Measurements from ENCODE around the gene TLNRD1.

Gene TLNRD1

DNA sequence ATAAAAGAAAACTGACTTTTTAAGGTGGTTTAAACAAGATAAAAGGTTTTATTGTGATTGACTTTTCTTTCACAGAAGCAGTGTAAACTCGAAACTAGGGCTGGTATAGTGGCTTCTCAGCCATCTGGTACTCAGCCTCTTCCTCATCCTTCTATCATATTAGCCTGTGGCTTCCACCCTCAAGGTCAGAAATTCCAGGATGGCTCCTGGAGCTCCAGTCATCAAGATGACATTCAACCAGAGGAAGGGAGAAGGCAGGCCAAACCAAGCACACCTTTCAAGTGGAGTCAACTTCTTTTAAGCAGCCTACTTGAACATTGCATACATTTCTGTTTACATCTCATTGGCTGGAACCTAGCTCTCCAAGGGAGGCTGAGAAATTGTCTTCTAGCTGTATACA, 9.8 kb upstream of the TLNRD1 start:
- no peak for DNase-seq (ENCODE audit: low spot score)
- ChIA-PET CTCF (interaction anchor here (0.5 kb wide), 1 partner anchor 212 kb away, joined by 3 read pairs; the partner anchor contains the start of gene CEMIP), POLR2A (ENCODE audit: low non-redundant PET) (interaction anchor here (0.5 to 0.9 kb wide), 2 partner anchors 10 to 14 kb away, joined by 3 read pairs; partner anchors contain the start of gene TLNRD1)
- no peak overlapping the region for H3K27ac ChIP-seq
- TF ChIP-seq, protein P1, sequence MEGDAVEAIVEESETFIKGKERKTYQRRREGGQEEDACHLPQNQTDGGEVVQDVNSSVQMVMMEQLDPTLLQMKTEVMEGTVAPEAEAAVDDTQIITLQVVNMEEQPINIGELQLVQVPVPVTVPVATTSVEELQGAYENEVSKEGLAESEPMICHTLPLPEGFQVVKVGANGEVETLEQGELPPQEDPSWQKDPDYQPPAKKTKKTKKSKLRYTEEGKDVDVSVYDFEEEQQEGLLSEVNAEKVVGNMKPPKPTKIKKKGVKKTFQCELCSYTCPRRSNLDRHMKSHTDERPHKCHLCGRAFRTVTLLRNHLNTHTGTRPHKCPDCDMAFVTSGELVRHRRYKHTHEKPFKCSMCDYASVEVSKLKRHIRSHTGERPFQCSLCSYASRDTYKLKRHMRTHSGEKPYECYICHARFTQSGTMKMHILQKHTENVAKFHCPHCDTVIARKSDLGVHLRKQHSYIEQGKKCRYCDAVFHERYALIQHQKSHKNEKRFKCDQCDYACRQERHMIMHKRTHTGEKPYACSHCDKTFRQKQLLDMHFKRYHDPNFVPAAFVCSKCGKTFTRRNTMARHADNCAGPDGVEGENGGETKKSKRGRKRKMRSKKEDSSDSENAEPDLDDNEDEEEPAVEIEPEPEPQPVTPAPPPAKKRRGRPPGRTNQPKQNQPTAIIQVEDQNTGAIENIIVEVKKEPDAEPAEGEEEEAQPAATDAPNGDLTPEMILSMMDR (conservative IDR thresholded peaks at IDR 0.05; ENCODE audit: low read depth): no peak

DNA sequence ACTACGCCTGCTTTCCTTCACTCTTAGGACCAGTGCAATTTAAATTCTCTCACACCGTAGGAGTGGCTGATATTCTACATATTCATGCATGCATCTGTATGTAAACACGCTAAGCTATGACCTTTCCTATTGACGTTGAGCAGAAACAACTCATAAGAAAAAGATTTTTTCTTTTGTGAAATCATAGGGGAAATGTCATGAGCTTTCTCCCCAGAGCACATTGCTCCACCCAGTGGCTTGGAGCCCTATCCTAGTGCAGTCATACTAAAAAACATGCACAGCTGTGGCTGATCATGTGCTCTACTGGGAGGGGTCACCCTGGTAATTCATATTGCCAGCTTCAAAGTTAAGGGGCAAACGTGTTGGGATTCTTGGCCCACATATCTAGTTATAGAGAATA, 9.3 kb upstream of the TLNRD1 start:
- H3K27ac ChIP-seq: no peak overlapping the region
- ChIA-PET CTCF (interaction anchor here (0.7 kb wide), 1 partner anchor 534 kb away, joined by 3 read pairs; no protein-coding TSS in a partner anchor), POLR2A (ENCODE audit: low non-redundant PET) (interaction anchor here (0.5 kb wide), 1 partner anchor 14 kb away, joined by 3 read pairs; no protein-coding TSS in a partner anchor)
- TF ChIP-seq, protein P1 (conservative IDR thresholded peaks at IDR 0.05; ENCODE audit: low read depth): no peak
- DNase-seq (ENCODE audit: low spot score): no peak

DNA sequence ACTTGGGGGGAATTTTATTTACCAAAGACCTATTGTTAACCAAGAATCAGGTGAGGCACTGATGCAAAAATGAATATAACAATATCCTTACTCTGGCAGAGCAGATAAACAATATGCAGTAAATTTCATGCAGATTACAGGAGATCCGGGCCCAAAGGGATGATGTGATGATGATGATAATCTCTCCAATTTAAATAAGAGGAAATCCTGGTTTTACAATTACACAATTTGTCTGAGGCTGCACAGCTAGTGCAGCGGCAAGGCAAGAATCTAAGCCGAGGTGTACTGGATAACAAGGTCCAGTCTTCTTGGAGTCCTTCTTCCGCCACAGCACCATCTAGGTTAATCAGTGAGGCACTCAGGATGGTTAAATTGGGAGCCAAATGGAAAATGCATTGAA, 8.7 kb upstream of the TLNRD1 start:
- DNase-seq (ENCODE audit: low spot score): no peak
- TF ChIP-seq, protein P1 (conservative IDR thresholded peaks at IDR 0.05; ENCODE audit: low read depth): no peak
- H3K27ac ChIP-seq: no peak overlapping the region
- POLR2A ChIA-PET (ENCODE audit: low non-redundant PET): no interaction called here
- CTCF ChIA-PET: interaction anchor here (0.7 kb wide), 1 partner anchor 535 kb away, joined by 3 read pairs; no protein-coding TSS in a partner anchor

DNA sequence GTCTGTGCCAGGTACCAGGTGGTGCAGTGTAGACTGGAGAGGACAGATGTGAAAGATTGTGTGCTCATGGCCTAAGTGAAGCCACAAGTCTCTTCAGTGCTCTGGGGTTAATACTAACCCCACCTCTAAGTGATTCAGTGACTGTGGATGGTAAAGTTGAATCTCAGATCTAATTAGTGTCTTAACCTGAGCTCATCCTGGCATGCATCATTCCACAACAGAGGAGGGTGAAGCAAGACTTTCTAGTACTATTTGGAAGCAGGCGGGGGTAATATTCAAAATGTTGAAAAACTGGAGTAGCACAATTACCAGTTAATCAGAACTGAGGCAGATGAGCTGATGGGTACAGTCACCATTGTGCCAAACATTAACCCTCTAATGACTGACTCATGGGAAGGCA, 8.3 kb upstream of the TLNRD1 start:
- CTCF ChIA-PET: no interaction called here

DNA sequence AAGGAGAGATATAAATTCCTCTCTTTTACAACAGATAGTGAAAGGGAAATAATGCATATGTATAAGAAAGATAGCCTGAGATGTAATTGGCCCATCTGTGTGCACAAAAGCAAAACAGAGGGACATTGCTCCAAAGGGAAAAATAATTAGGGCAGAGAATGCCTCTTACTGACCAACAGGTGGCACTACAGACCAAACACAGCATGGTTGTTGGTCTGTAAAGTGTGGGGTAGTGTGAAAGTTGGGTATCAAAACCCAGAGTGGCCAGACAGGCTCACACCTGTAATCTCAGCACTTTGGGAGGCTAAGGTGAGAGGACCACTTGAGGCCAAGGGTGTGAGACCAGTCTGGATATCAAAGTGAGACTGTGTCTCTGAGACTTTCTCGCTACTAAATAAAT, 4.5 kb upstream of the TLNRD1 start:
- no peak overlapping the region for H3K27ac ChIP-seq
- POLR2A ChIA-PET (ENCODE audit: low non-redundant PET): no interaction called here
- DNase-seq (ENCODE audit: low spot score): no peak
- CTCF ChIA-PET: no interaction called here
- TF ChIP-seq, protein P1 (conservative IDR thresholded peaks at IDR 0.05; ENCODE audit: low read depth): no peak; the same call in 1 of the 2 replicates

More for the DNA sequence above, 8.3 kb upstream of the TLNRD1 start:
- no peak for DNase-seq (ENCODE audit: low spot score)
- TF ChIP-seq, protein P1 (conservative IDR thresholded peaks at IDR 0.05; ENCODE audit: low read depth): no peak
- no peak overlapping the region for H3K27ac ChIP-seq
- POLR2A ChIA-PET (ENCODE audit: low non-redundant PET): no interaction called here

DNA sequence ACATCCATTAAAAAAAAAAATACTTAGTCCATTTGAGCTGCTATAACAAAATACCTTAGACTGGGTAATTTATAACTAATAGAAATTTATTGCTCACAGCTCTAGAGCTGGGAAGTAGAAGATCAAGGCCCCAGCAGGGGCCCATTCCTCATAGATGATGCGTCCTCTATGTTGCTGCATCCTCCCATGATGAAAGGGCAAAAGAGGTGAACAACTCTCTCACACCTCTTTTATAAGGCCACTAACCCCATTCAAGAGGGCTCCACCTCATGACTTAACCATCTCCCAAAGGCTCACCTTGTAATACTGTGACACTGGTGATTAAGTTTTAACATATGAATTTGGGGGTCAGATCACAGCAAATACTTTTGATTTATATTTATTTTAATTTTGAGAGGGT, 3.0 kb upstream of the TLNRD1 start:
- no peak for DNase-seq (ENCODE audit: low spot score)
- TF ChIP-seq, protein P1 (conservative IDR thresholded peaks at IDR 0.05; ENCODE audit: low read depth): no peak
- H3K27ac ChIP-seq: no peak overlapping the region
- ChIA-PET CTCF (no interaction called here), POLR2A (ENCODE audit: low non-redundant PET) (no interaction called here)

All from RWPE1 (cell line).